ENCODE results near the gene KLF2. TPM values are rescaled to one million over a fixed set of nuclear protein-coding genes. Genes with fewer than 3 reads are reported as not detected.

The KLF2 gene
- total and polyA plus RNA-seq, 7 donors, result 3.3 to 35.4 (median 23.1) TPM

- peak; percentile 9 to 29 (median 15) for ATAC-seq
- intact Hi-C loops (cut with DNase I), result no loop called here
- peak overlapping the region; percentile 71 for H3K27ac ChIP-seq
These were observed 8.1 kb upstream of the KLF2 start for GRCh38 chr19:16316506-16316882.

GRCh38 chr19:16319481-16319880, 5.1 kb upstream of the KLF2 start:
- WGBS, 3 donors, result 38 to 56% (median 39%) methylated on average over 7 of the region's 7 CpGs
- DNase-seq (no peak), ATAC-seq (no peak)
- Histone ChIP-seq H3K36me3 (ENCODE audit: insufficient read depth in 1 of 2, low read depth in 1 of 2) (no peaks in the 10 kb centered on the region), H3K4me1 (peaks cover 22% of the 10 kb centered on the region), H3K27me3 (ENCODE audit: insufficient read depth in 3 of 3, low read length in 2 of 3) (no peaks in the 10 kb centered on the region), H3K4me3 (no peak overlapping the region), H3K27ac (no peak overlapping the region), H3K9me3 (no peaks in the 10 kb centered on the region)
- intact Hi-C loops (cut with DNase I), result loop anchor here in 1 of 2 donors (2.0 kb wide), 1 partner anchor 67 kb away; no protein-coding TSS in a partner anchor
- no peak for TF ChIP-seq CTCF (IDR thresholded peaks at IDR 0.05)

More at GRCh38 chr19:16316506-16316882, 8.1 kb upstream of the KLF2 start:
- DNase-seq, result no peak
- no peak for TF ChIP-seq CTCF (IDR thresholded peaks at IDR 0.05)
- Histone ChIP-seq H3K36me3 (ENCODE audit: insufficient read depth in 1 of 2, low read depth in 1 of 2) (no peaks in the 10 kb centered on the region), H3K4me1 (peaks cover 19% of the 10 kb centered on the region), H3K4me3 (no peak overlapping the region), H3K9me3 (no peaks in the 10 kb centered on the region), H3K27me3 (ENCODE audit: insufficient read depth in 3 of 3, low read length in 2 of 3) (no peaks in the 10 kb centered on the region)
- 46 to 59% (median 48%) methylated on average over 3 of the region's 3 CpGs for WGBS, 3 donors

- Histone ChIP-seq H3K4me3 (no peak overlapping the region), H3K4me1 (peaks cover 10% of the 10 kb centered on the region), H3K27ac (no peak overlapping the region), H3K36me3 (ENCODE audit: insufficient read depth in 1 of 2, low read depth in 1 of 2) (no peaks in the 10 kb centered on the region), H3K27me3 (ENCODE audit: insufficient read depth in 3 of 3, low read length in 2 of 3) (no peaks in the 10 kb centered on the region), H3K9me3 (no peaks in the 10 kb centered on the region)
- no peak for ATAC-seq
- no peak for DNase-seq
- WGBS, 3 donors, result 96 to 97% (median 97%) methylated on average over 3 of the region's 3 CpGs
- intact Hi-C loops (cut with DNase I), result no loop called here
- TF ChIP-seq CTCF (IDR thresholded peaks at IDR 0.05), result no peak
These were observed 3.6 kb upstream of the KLF2 start for GRCh38 chr19:16320987-16321386.

GRCh38 chr19:16325161-16325527, 518 bp downstream of the KLF2 start:
- ATAC-seq, result peak; percentile 9 to 37 (median 22)
- Histone ChIP-seq H3K27me3 (ENCODE audit: insufficient read depth in 3 of 3, low read length in 2 of 3) (no peaks in the 10 kb centered on the region), H3K4me1 (peaks cover 12% of the 10 kb centered on the region), H3K9me3 (no peaks in the 10 kb centered on the region), H3K27ac (peak overlapping the region; percentile 91), H3K4me3 (peak overlapping the region; percentile 80), H3K36me3 (ENCODE audit: insufficient read depth in 1 of 2, low read depth in 1 of 2) (peaks cover 0 to 16% of the 10 kb centered on the region in 2 donors)
- WGBS, 3 donors, result 1 to 2% (median 2%) methylated on average over 20 to 52 of the region's 52 CpGs
- peak; percentile 10 for TF ChIP-seq CTCF (IDR thresholded peaks at IDR 0.05)
- intact Hi-C loops (cut with DNase I), result loop anchor here (2.0 to 5.0 kb wide), 4 partner anchors 38 to 78 kb away; no protein-coding TSS in a partner anchor
- DNase-seq, result peak in 1 of 2 donors; percentile 66

All from psoas muscle (tissue), 8 donors.